Epithelial cell of esophagus (primary cell): ENCODE data around the gene INO80E.
A peak's percentile ranks its signal among the peaks of the same experiment; 100 is the strongest.

Experiments
- DNase-seq: peaks from one replicate; pipeline ENCODE4 v3.0.0; 2010; ENCODE audit warnings: low read depth
- H3K4me3 ChIP-seq: 2 replicates; pipeline ENCODE4 v1.5.1; 2011; ENCODE audit warnings: mild to moderate bottlenecking, low read length, control low read depth
- CTCF ChIP-seq: IDR thresholded peaks from 2 replicates; pipeline ENCODE4 v1.5.1; 2011; ENCODE audit warnings: low read depth, mild to moderate bottlenecking, low read length, control low read depth, inconsistent platforms; ENCODE audit not compliant: insufficient read depth; ENCODE audit errors: missing control alignments

INO80E gene

GRCh38 chr16:30002614-30003346 lies 6.7 kb downstream of the INO80E start:
- H3K4me3 ChIP-seq = no peak overlapping the region
- no peak for DNase-seq
- no peak for TF ChIP-seq CTCF

- H3K4me3 ChIP-seq = no peak overlapping the region
- no peak for TF ChIP-seq CTCF
- DNase-seq = no peak
Measured at GRCh38 chr16:30003670-30004423, 7.8 kb downstream of the INO80E start.

DNA sequence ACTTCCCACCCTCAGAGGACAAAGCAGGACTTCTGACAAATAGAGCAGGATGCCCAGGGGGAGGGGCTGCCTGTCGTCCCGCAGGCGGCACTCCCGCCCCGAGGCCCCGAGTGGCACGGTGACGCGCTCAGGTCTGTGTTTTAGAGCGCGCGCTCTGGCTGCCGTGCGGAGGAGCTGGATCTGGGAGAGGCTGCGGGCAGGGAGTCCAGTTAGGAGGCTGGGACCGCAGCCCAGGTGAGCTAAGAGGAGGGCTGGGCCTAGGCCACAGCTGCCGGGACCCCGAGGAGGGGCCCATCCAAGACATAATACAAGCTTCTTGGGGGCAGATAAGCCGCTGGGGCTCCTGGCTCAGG lies 8.4 kb downstream of the INO80E start:
- DNase-seq = no peak
- no peak overlapping the region for H3K4me3 ChIP-seq
- no peak for TF ChIP-seq CTCF

- TF ChIP-seq CTCF = no peak
- H3K4me3 ChIP-seq = no peak overlapping the region
- DNase-seq = no peak
Measured at GRCh38 chr16:30004811-30005242, 8.8 kb downstream of the INO80E start.

DNA sequence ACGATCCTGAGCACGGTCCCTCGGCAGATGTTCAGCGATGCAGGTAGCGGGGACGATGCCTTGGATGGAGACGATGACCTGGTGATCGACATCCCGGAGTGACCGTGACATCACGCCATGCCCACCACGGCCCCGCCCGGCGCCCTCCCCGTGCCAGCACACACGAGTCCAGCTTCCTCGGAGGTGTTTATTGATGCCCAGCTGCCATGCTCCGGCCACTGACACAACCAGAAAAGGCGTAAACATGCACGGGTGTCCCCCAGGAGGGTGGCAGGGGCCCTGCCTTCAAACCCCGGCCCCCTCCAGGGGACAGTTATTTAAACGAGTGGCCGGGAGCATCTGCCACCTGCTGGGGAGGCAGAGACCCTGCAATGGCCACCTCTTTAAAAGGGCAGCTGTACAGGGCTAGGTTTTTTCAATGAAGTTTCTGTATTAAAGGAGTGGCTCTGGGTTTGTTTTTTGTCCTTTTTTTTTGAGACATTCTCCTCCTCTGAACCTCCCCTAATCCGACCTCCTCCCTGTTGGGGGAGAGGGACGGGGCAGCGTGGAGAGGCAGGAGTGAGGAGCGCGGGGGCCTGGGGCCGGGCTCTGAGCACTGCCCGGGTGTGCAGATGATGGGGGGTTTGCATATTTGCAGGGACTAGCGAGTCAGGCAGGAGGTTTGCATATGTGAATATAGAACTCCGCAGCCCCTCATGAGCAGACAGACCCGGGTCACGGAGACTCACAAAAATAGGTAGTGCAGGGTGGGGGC lies 9.5 kb downstream of the INO80E start:
- DNase-seq = peak; percentile 47
- H3K4me3 ChIP-seq = no peak overlapping the region
- peak; percentile 80 for TF ChIP-seq CTCF

GRCh38 chr16:30006095-30006473 lies 10.0 kb downstream of the INO80E start:
- no peak overlapping the region for H3K4me3 ChIP-seq
- TF ChIP-seq CTCF = no peak
- no peak for DNase-seq
